ENCODE results near the gene NCKAP5. TPM values are rescaled to one million over a fixed set of nuclear protein-coding genes. Genes with fewer than 3 reads are reported as not detected.

The NCKAP5 gene
- total RNA-seq, 2 donors from 2014 or later = not detected

- no peak for DNase-seq
- Mint-ChIP-seq H3K27ac (no peak overlapping the region), H3K4me3 (no peak overlapping the region), H3K27me3 (ENCODE audit: low read depth) (no peaks in the 10 kb centered on the region), H3K4me1 (ENCODE audit: low read depth) (no peaks in the 10 kb centered on the region), H3K36me3 (ENCODE audit: insufficient read depth in 2 of 2) (no peaks in the 10 kb centered on the region), H3K9me3 (peaks cover 0 to 4% of the 10 kb centered on the region in 2 donors)
- ATAC-seq (replicated peaks in 1 of 2) = no peak
These were observed 137.0 kb downstream of the NCKAP5 start for GRCh38 chr2:133431289-133431688.

- H3K36me3 Mint-ChIP-seq (ENCODE audit: insufficient read depth in 2 of 2) = no peaks in the 10 kb centered on the region
- H3K4me1 Mint-ChIP-seq (ENCODE audit: low read depth) = no peaks in the 10 kb centered on the region
- no peaks in the 10 kb centered on the region for H3K27me3 Mint-ChIP-seq (ENCODE audit: low read depth)
- no peak overlapping the region for H3K27ac Mint-ChIP-seq
- ATAC-seq (replicated peaks in 1 of 2) = no peak
- no peaks in the 10 kb centered on the region for H3K9me3 Mint-ChIP-seq
- no peak for DNase-seq
- H3K4me3 Mint-ChIP-seq = no peak overlapping the region
These were observed 141.5 kb downstream of the NCKAP5 start for GRCh38 chr2:133426791-133427190.

- ATAC-seq (replicated peaks in 1 of 2) = no peak
- no peaks in the 10 kb centered on the region for H3K27me3 Mint-ChIP-seq (ENCODE audit: low read depth)
- no peaks in the 10 kb centered on the region for H3K4me1 Mint-ChIP-seq (ENCODE audit: low read depth)
These were observed 142.7 kb downstream of the NCKAP5 start for GRCh38 chr2:133425612-133426011.

GRCh38 chr2:133424876-133425275 lies 143.4 kb downstream of the NCKAP5 start:
- H3K27me3 Mint-ChIP-seq (ENCODE audit: low read depth) = no peaks in the 10 kb centered on the region
- H3K36me3 Mint-ChIP-seq (ENCODE audit: insufficient read depth in 2 of 2) = no peaks in the 10 kb centered on the region
- no peak overlapping the region for H3K4me3 Mint-ChIP-seq
- no peak overlapping the region for H3K27ac Mint-ChIP-seq
- no peak for DNase-seq
- H3K4me1 Mint-ChIP-seq (ENCODE audit: low read depth) = no peaks in the 10 kb centered on the region
- H3K9me3 Mint-ChIP-seq = peaks cover 0 to 2% of the 10 kb centered on the region in 2 donors
- no peak for ATAC-seq (replicated peaks in 1 of 2)

More at GRCh38 chr2:133425612-133426011, 142.7 kb downstream of the NCKAP5 start:
- Mint-ChIP-seq H3K36me3 (ENCODE audit: insufficient read depth in 2 of 2) (no peaks in the 10 kb centered on the region), H3K4me3 (no peak overlapping the region), H3K27ac (no peak overlapping the region), H3K9me3 (peaks cover 0 to 2% of the 10 kb centered on the region in 2 donors)
- DNase-seq = no peak

- Mint-ChIP-seq H3K27me3 (ENCODE audit: low read depth) (no peaks in the 10 kb centered on the region), H3K27ac (no peak overlapping the region), H3K36me3 (ENCODE audit: insufficient read depth in 2 of 2) (no peaks in the 10 kb centered on the region), H3K4me3 (no peak overlapping the region), H3K9me3 (peaks cover 0 to 2% of the 10 kb centered on the region in 2 donors), H3K4me1 (ENCODE audit: low read depth) (no peaks in the 10 kb centered on the region)
- DNase-seq (no peak), ATAC-seq (replicated peaks in 1 of 2) (no peak)
These were observed 145.3 kb downstream of the NCKAP5 start for GRCh38 chr2:133422931-133423351.

GRCh38 chr2:133421516-133422324 lies 146.5 kb downstream of the NCKAP5 start:
- Mint-ChIP-seq H3K36me3 (ENCODE audit: insufficient read depth in 2 of 2) (no peaks in the 10 kb centered on the region), H3K27ac (no peak overlapping the region), H3K9me3 (peaks cover 2% of the 10 kb centered on the region in 2 donors), H3K4me3 (no peak overlapping the region), H3K4me1 (ENCODE audit: low read depth) (no peaks in the 10 kb centered on the region), H3K27me3 (ENCODE audit: low read depth) (no peaks in the 10 kb centered on the region)
- ATAC-seq (replicated peaks in 1 of 2) = no peak
- DNase-seq = no peak

- Mint-ChIP-seq H3K4me1 (ENCODE audit: low read depth) (no peaks in the 10 kb centered on the region), H3K36me3 (ENCODE audit: insufficient read depth in 2 of 2) (no peaks in the 10 kb centered on the region), H3K9me3 (peaks cover 2% of the 10 kb centered on the region in 2 donors), H3K27me3 (ENCODE audit: low read depth) (no peaks in the 10 kb centered on the region), H3K4me3 (no peak overlapping the region), H3K27ac (no peak overlapping the region)
- DNase-seq (no peak), ATAC-seq (replicated peaks in 1 of 2) (no peak)
These were observed 147.5 kb downstream of the NCKAP5 start for GRCh38 chr2:133420788-133421187.

- no peak overlapping the region for H3K4me3 Mint-ChIP-seq
- H3K9me3 Mint-ChIP-seq = peaks cover 2% of the 10 kb centered on the region in 2 donors
- no peak for ATAC-seq (replicated peaks in 1 of 2)
These were observed 149.6 kb downstream of the NCKAP5 start for GRCh38 chr2:133418671-133419070.

GRCh38 chr2:133418021-133418420 lies 150.2 kb downstream of the NCKAP5 start:
- Mint-ChIP-seq H3K27ac (no peak overlapping the region), H3K27me3 (ENCODE audit: low read depth) (no peaks in the 10 kb centered on the region), H3K9me3 (peaks cover 2% of the 10 kb centered on the region in 2 donors), H3K4me1 (ENCODE audit: low read depth) (no peaks in the 10 kb centered on the region), H3K4me3 (no peak overlapping the region), H3K36me3 (ENCODE audit: insufficient read depth in 2 of 2) (no peaks in the 10 kb centered on the region)
- DNase-seq (no peak), ATAC-seq (replicated peaks in 1 of 2) (no peak)

More at GRCh38 chr2:133418671-133419070, 149.6 kb downstream of the NCKAP5 start:
- no peaks in the 10 kb centered on the region for H3K27me3 Mint-ChIP-seq (ENCODE audit: low read depth)
- no peak for DNase-seq
- H3K36me3 Mint-ChIP-seq (ENCODE audit: insufficient read depth in 2 of 2) = no peaks in the 10 kb centered on the region
- H3K27ac Mint-ChIP-seq = no peak overlapping the region
- H3K4me1 Mint-ChIP-seq (ENCODE audit: low read depth) = no peaks in the 10 kb centered on the region

- H3K9me3 Mint-ChIP-seq = peaks cover 2% of the 10 kb centered on the region in 2 donors
- no peak overlapping the region for H3K4me3 Mint-ChIP-seq
- ATAC-seq (replicated peaks in 1 of 2) = no peak
These were observed 150.8 kb downstream of the NCKAP5 start for GRCh38 chr2:133417415-133417814.

GRCh38 chr2:133416736-133417135 lies 151.5 kb downstream of the NCKAP5 start:
- Mint-ChIP-seq H3K27me3 (ENCODE audit: low read depth) (no peaks in the 10 kb centered on the region), H3K4me1 (ENCODE audit: low read depth) (no peaks in the 10 kb centered on the region), H3K27ac (no peak overlapping the region), H3K9me3 (peaks cover 1 to 2% of the 10 kb centered on the region in 2 donors), H3K4me3 (no peak overlapping the region), H3K36me3 (ENCODE audit: insufficient read depth in 2 of 2) (no peaks in the 10 kb centered on the region)
- DNase-seq (no peak), ATAC-seq (replicated peaks in 1 of 2) (no peak)

More at GRCh38 chr2:133417415-133417814, 150.8 kb downstream of the NCKAP5 start:
- Mint-ChIP-seq H3K4me1 (ENCODE audit: low read depth) (no peaks in the 10 kb centered on the region), H3K36me3 (ENCODE audit: insufficient read depth in 2 of 2) (no peaks in the 10 kb centered on the region), H3K27me3 (ENCODE audit: low read depth) (no peaks in the 10 kb centered on the region), H3K27ac (no peak overlapping the region)
- DNase-seq = no peak

- Mint-ChIP-seq H3K4me1 (ENCODE audit: low read depth) (no peaks in the 10 kb centered on the region), H3K4me3 (no peak overlapping the region), H3K36me3 (ENCODE audit: insufficient read depth in 2 of 2) (no peaks in the 10 kb centered on the region), H3K27me3 (ENCODE audit: low read depth) (no peaks in the 10 kb centered on the region), H3K27ac (no peak overlapping the region), H3K9me3 (peaks cover 0 to 2% of the 10 kb centered on the region in 2 donors)
- DNase-seq (no peak), ATAC-seq (replicated peaks in 1 of 2) (no peak)
These were observed 152.1 kb downstream of the NCKAP5 start for GRCh38 chr2:133416146-133416545.

GRCh38 chr2:133415210-133415876 lies 152.9 kb downstream of the NCKAP5 start:
- ATAC-seq (replicated peaks in 1 of 2) (no peak), DNase-seq (no peak)
- H3K36me3 Mint-ChIP-seq (ENCODE audit: insufficient read depth in 2 of 2) = no peaks in the 10 kb centered on the region
- no peaks in the 10 kb centered on the region for H3K4me1 Mint-ChIP-seq (ENCODE audit: low read depth)
- peaks cover 0 to 2% of the 10 kb centered on the region in 2 donors for H3K9me3 Mint-ChIP-seq
- no peak overlapping the region for H3K4me3 Mint-ChIP-seq
- no peak overlapping the region for H3K27ac Mint-ChIP-seq
- no peaks in the 10 kb centered on the region for H3K27me3 Mint-ChIP-seq (ENCODE audit: low read depth)

Measured in activated T-cell treated with anti-CD3 and anti-CD28 coated beads, Interleukin-2, amount 50 U/mL, for 72 hours (primary cell).